GM23338 (cell line): ENCODE data around the gene DHRS2.

Experiments used
- CREB1 ChIP-seq: fragments of 250-450 bp; sonication (Bioruptor Pico); IDR thresholded peaks from 2 replicates; pipeline ENCODE4 v1.5.0; 2020; ENCODE audit warnings: low read depth, mild to moderate bottlenecking, moderate library complexity
- EZH2 ChIP-seq: fragments of 200-600 bp; sonication (generic); IDR thresholded peaks from one replicate; pipeline ENCODE4 v1.8.0; 2017; ENCODE audit warnings: antibody characterized with exemption, mild to moderate bottlenecking, low read depth; ENCODE audit not compliant: unreplicated experiment
- EZH2phosphoT487 ChIP-seq: fragments of 200-600 bp; sonication (generic); IDR thresholded peaks from one replicate; pipeline ENCODE4 v1.8.1; 2018; ENCODE audit warnings: antibody characterized with exemption; ENCODE audit not compliant: unreplicated experiment
- JUNB ChIP-seq: IDR thresholded peaks from one replicate; pipeline ENCODE4 v1.6.1; 2016; ENCODE audit warnings: antibody characterized with exemption; ENCODE audit not compliant: unreplicated experiment
- NANOG ChIP-seq: IDR thresholded peaks from 2 replicates; pipeline ENCODE4 v1.6.1; 2016; ENCODE audit warnings: antibody characterized with exemption, borderline replicate concordance
- POLR2AphosphoS5 ChIP-seq: IDR thresholded peaks from 2 replicates; pipeline ENCODE4 v1.6.1; 2016; ENCODE audit warnings: antibody characterized with exemption, low read depth
- STAT1 ChIP-seq: IDR thresholded peaks from one replicate; pipeline ENCODE4 v1.6.1; 2016; ENCODE audit warnings: antibody characterized with exemption; ENCODE audit not compliant: unreplicated experiment
- ZNF114 ChIP-seq: fragments of 250-450 bp; sonication (Bioruptor Pico); IDR thresholded peaks from 2 replicates; pipeline ENCODE4 v1.5.0; 2020; ENCODE audit warnings: mild to moderate bottlenecking, moderate library complexity
- TF ChIP-seq, protein P1 (sequence below), 2 experiments: fragments of 200-600 bp in 1 of 2; sonication (generic) in 1 of 2; conservative IDR thresholded peaks; 2 replicates each; pipeline versions ENCODE4 v1.5.1 to v1.6.1; 2016 to 2017; ENCODE audit warnings: antibody characterized with exemption in 2 of 2, low read depth in 2 of 2, mild to moderate bottlenecking in 2 of 2, moderate library complexity in 1 of 2
- TF ChIP-seq, protein P2 (sequence below): IDR thresholded peaks from 2 replicates; pipeline ENCODE4 v1.6.1; 2016; ENCODE audit warnings: antibody characterized with exemption
- TF ChIP-seq, protein P3 (sequence below): IDR thresholded peaks from one replicate; pipeline ENCODE4 v1.6.1; 2018; ENCODE audit warnings: antibody characterized with exemption; ENCODE audit not compliant: unreplicated experiment
- TF ChIP-seq, protein P4 (sequence below): fragments of 250-450 bp; sonication (Bioruptor Pico); IDR thresholded peaks from 2 replicates; pipeline ENCODE4 v1.5.0; 2020; ENCODE audit warnings: mild to moderate bottlenecking, moderate library complexity

DNA sequence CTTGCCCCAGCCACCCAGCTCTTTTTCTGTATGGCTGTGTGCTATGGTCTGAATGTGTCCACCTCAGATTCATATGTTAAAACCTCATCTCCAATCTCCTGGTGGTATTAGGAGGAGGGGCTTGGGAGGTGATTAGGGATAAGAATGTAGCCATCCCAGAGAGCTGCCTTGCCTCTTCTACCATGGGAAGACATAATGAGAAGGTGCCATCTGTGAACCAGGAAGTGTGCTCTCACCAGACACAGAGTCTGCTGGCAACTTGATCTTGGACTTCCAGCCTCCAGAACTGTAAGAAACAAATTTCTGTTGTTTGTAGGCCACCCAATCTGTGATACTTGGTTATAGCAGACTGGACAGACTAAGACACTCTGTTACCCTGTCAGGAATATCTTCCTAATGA lies 34.7 kb upstream of the DHRS2 start:
- TF ChIP-seq STAT1 (no peak), EZH2phosphoT487 (no peak), POLR2AphosphoS5 (no peak), EZH2 (no peak), CREB1 (no peak), ZNF114 (no peak), NANOG (no peak), JUNB (no peak)
- TF ChIP-seq, protein P1, sequence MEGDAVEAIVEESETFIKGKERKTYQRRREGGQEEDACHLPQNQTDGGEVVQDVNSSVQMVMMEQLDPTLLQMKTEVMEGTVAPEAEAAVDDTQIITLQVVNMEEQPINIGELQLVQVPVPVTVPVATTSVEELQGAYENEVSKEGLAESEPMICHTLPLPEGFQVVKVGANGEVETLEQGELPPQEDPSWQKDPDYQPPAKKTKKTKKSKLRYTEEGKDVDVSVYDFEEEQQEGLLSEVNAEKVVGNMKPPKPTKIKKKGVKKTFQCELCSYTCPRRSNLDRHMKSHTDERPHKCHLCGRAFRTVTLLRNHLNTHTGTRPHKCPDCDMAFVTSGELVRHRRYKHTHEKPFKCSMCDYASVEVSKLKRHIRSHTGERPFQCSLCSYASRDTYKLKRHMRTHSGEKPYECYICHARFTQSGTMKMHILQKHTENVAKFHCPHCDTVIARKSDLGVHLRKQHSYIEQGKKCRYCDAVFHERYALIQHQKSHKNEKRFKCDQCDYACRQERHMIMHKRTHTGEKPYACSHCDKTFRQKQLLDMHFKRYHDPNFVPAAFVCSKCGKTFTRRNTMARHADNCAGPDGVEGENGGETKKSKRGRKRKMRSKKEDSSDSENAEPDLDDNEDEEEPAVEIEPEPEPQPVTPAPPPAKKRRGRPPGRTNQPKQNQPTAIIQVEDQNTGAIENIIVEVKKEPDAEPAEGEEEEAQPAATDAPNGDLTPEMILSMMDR (conservative IDR thresholded peaks at IDR 0.05; ENCODE audit: low read depth in 2 of 2) = no peak
- TF ChIP-seq, protein P2, sequence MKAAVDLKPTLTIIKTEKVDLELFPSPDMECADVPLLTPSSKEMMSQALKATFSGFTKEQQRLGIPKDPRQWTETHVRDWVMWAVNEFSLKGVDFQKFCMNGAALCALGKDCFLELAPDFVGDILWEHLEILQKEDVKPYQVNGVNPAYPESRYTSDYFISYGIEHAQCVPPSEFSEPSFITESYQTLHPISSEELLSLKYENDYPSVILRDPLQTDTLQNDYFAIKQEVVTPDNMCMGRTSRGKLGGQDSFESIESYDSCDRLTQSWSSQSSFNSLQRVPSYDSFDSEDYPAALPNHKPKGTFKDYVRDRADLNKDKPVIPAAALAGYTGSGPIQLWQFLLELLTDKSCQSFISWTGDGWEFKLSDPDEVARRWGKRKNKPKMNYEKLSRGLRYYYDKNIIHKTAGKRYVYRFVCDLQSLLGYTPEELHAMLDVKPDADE = no peak
- TF ChIP-seq, protein P3, sequence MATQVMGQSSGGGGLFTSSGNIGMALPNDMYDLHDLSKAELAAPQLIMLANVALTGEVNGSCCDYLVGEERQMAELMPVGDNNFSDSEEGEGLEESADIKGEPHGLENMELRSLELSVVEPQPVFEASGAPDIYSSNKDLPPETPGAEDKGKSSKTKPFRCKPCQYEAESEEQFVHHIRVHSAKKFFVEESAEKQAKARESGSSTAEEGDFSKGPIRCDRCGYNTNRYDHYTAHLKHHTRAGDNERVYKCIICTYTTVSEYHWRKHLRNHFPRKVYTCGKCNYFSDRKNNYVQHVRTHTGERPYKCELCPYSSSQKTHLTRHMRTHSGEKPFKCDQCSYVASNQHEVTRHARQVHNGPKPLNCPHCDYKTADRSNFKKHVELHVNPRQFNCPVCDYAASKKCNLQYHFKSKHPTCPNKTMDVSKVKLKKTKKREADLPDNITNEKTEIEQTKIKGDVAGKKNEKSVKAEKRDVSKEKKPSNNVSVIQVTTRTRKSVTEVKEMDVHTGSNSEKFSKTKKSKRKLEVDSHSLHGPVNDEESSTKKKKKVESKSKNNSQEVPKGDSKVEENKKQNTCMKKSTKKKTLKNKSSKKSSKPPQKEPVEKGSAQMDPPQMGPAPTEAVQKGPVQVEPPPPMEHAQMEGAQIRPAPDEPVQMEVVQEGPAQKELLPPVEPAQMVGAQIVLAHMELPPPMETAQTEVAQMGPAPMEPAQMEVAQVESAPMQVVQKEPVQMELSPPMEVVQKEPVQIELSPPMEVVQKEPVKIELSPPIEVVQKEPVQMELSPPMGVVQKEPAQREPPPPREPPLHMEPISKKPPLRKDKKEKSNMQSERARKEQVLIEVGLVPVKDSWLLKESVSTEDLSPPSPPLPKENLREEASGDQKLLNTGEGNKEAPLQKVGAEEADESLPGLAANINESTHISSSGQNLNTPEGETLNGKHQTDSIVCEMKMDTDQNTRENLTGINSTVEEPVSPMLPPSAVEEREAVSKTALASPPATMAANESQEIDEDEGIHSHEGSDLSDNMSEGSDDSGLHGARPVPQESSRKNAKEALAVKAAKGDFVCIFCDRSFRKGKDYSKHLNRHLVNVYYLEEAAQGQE = no peak
- TF ChIP-seq, protein P4, sequence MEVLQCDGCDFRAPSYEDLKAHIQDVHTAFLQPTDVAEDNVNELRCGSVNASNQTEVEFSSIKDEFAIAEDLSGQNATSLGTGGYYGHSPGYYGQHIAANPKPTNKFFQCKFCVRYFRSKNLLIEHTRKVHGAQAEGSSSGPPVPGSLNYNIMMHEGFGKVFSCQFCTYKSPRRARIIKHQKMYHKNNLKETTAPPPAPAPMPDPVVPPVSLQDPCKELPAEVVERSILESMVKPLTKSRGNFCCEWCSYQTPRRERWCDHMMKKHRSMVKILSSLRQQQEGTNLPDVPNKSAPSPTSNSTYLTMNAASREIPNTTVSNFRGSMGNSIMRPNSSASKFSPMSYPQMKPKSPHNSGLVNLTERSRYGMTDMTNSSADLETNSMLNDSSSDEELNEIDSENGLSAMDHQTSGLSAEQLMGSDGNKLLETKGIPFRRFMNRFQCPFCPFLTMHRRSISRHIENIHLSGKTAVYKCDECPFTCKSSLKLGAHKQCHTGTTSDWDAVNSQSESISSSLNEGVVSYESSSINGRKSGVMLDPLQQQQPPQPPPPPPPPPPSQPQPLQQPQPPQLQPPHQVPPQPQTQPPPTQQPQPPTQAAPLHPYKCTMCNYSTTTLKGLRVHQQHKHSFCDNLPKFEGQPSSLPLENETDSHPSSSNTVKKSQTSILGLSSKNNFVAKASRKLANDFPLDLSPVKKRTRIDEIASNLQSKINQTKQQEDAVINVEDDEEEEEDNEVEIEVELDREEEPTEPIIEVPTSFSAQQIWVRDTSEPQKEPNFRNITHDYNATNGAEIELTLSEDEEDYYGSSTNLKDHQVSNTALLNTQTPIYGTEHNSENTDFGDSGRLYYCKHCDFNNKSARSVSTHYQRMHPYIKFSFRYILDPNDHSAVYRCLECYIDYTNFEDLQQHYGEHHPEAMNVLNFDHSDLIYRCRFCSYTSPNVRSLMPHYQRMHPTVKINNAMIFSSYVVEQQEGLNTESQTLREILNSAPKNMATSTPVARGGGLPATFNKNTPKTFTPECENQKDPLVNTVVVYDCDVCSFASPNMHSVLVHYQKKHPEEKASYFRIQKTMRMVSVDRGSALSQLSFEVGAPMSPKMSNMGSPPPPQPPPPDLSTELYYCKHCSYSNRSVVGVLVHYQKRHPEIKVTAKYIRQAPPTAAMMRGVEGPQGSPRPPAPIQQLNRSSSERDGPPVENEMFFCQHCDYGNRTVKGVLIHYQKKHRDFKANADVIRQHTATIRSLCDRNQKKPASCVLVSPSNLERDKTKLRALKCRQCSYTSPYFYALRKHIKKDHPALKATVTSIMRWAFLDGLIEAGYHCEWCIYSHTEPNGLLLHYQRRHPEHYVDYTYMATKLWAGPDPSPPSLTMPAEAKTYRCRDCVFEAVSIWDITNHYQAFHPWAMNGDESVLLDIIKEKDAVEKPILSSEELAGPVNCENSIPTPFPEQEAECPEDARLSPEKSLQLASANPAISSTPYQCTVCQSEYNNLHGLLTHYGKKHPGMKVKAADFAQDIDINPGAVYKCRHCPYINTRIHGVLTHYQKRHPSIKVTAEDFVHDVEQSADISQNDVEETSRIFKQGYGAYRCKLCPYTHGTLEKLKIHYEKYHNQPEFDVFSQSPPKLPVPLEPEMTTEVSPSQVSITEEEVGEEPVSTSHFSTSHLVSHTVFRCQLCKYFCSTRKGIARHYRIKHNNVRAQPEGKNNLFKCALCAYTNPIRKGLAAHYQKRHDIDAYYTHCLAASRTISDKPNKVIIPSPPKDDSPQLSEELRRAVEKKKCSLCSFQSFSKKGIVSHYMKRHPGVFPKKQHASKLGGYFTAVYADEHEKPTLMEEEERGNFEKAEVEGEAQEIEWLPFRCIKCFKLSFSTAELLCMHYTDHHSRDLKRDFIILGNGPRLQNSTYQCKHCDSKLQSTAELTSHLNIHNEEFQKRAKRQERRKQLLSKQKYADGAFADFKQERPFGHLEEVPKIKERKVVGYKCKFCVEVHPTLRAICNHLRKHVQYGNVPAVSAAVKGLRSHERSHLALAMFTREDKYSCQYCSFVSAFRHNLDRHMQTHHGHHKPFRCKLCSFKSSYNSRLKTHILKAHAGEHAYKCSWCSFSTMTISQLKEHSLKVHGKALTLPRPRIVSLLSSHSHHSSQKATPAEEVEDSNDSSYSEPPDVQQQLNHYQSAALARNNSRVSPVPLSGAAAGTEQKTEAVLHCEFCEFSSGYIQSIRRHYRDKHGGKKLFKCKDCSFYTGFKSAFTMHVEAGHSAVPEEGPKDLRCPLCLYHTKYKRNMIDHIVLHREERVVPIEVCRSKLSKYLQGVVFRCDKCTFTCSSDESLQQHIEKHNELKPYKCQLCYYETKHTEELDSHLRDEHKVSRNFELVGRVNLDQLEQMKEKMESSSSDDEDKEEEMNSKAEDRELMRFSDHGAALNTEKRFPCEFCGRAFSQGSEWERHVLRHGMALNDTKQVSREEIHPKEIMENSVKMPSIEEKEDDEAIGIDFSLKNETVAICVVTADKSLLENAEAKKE = no peak
